Stromal cell of bone marrow (primary cell): Measurements from ENCODE around the gene COPS6.
A peak's percentile ranks its signal among the peaks of the same experiment; 100 is the strongest.

Source experiments
- DNase-seq: peaks from one replicate; pipeline ENCODE4 v3.0.0-alpha.2; 2012; ENCODE audit warnings: low read depth

Gene COPS6

GRCh38 chr7:100088621-100089457 is at the start of gene COPS6:
Gene COPS6 (plus strand): TSS chr7:100088969. CDS start chr7:100088991, 22 bp downstream.
- DNase-seq, result peak; percentile 52

DNA sequence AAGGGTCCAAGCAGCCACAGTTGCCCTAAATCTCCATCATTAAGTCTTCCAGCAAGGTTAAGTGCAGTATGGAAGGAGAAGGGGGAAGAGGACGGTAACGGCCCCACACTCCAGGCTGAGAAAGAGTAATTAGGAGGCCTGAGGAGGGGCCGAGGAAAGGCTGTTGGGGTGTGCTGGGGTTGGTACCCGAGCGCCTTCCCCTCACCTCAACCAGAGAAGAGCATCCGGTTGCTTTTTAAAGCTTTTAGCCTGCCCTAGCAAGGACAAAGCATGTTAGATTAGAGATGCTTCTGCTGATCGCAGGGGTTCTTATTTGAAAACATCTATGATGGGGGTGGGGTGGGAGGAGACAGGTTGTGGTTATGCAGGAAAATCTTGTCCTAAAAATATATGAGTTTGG is 48.2 kb upstream of the COPS6 start:
- DNase-seq, result no peak

DNA sequence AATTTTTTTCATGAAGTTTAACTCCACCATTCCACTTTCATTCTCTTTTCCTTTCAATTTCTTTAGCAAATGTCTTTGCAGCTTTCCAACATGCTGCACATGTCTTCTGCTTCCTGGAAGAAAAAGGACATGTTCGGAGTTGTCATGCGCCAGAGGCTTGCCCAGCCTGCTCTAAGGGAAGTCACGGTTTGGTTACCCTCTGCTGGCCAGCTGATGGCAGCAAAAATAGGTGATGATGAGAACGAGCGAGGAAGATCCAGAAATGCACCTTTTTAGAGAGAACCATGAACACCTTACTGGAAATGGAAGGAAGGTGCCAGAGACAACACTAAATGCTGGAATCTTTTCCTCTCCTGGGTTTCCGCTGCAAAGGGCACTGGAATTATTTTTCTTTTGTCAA is 44.1 kb upstream of the COPS6 start:
- DNase-seq, result no peak

DNA sequence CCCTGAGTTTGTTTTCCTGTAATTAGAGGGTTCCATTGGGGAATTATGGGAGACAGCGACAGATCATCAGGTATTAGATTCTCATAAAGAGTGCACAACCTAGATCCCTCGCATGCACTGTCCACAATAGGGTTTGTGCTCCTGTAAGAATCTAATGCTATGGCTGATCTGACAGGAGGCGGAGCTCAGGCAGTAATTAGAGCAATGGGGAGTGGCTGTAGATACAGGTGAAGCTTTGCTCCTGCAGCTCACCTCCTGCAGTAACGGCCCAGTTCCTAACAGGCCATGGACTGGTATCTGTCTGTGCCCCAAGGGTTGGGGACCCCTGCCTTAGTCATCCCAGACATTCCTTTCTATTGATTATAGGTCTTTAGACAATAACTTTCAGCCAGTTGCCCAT is 40.1 kb upstream of the COPS6 start:
- no peak for DNase-seq

GRCh38 chr7:100049441-100050291 is 39.1 kb upstream of the COPS6 start, which contains the start of gene ZSCAN21:
Gene ZSCAN21 (plus strand): TSS chr7:100049774. CDS start chr7:100057007, 7,233 bp downstream.
- DNase-seq, result peak; percentile 78

DNA sequence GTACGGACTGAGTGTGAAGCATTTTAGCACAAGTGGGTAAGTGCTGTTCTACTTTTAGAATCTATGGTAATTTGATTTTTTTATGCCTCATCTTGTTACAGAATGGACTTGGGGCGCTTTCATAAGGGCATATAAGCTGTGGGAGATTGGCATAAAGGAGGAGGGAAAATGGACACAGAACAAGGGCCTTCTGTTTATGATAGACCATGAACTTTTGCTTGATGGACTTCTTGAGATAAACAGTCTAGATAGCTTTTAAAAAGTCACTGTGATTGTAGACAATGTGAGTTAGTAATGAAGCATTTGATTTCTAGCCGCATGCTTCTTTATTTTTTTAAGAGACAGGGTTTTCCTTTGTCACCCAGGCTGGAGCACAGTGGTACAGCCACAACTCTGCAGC is 37.2 kb upstream of the COPS6 start:
- DNase-seq, result no peak

DNA sequence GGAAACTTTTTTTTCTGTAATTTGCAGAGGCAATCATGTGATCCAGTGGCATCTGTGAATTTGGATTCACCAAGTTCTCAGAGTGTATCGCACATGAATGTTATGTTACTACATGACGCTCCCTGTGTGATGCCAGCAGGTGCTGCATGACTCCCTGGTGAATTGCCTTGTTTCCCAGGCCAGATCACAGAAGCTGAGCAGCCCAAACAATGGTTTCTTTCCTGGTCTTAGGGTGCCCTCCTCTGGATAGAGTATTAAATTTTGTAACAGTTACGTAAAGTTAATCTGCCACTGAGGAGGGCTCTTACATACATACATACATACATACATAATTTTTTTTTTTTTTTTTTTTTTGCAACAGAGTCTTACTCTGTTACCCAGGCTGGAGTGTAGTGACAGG is 35.6 kb upstream of the COPS6 start:
- DNase-seq, result no peak

DNA sequence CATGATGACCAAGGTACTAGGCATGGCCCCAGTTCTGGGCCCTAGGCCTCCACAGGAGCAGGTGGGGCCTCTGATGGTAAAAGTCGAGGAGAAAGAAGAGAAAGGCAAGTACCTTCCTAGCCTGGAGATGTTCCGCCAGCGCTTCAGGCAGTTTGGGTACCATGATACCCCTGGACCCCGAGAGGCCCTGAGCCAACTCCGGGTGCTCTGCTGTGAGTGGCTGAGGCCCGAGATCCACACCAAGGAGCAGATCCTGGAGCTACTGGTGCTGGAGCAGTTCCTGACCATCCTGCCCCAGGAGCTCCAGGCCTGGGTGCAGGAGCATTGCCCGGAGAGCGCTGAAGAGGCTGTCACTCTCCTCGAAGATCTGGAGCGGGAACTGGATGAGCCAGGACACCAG is 31.8 kb upstream of the COPS6 start:
- no peak for DNase-seq

DNA sequence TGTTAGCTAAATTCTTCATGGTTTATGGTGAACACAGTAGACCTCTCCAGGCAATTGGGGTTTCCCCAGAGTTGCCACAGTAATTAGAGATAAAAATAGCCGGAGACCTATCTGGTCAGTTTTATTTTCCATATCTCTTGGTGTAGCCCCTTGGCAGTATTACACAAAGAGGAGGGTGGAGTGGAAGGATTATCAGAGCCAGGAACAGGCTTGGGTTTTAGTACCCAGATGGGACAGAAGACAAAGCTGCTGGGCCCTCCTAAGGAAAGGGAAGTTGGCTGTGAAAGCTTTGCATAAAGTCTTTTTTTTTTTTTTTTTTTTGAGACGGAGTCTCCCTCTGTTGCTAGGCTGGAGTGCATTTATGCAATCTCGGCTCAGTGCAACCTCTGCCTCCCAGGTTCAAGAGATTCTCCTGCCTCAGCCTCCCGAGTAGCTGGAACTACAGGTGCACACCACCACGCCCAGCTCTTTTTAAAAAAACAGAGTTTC is 29.5 kb upstream of the COPS6 start:
- DNase-seq, result no peak

DNA sequence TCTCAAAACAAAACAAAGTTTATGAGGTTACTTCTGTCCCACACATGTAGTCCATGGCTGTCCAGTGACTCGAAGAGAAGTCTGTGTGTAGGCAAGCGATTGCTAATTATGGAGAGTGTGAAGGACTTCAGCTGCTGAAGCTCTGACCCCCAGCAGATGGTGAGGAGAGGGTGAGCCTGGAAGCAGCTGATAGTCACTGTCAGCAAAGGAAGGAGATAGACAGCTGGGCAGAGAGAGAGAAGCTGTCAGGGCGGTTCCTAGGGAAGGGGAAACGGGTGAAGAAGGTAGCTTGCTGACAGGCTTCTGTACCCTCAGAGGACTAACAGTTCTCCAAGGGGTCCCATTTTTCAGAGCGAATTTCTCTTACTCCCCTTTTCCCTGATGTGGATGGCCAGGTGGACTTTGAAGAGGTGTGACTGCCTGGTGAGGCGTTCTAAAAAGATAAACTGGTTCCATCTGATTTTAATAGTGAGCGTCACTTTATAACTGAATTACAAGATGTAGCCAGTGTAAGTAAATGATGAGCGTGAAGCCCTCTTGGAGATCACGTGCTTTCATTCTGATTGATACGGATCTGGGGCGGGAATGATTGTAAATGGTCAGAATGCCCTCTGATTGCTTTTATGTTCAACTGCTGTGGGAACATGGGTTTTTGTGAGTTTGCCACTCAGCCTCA is 27.1 kb upstream of the COPS6 start:
- DNase-seq, result no peak

DNA sequence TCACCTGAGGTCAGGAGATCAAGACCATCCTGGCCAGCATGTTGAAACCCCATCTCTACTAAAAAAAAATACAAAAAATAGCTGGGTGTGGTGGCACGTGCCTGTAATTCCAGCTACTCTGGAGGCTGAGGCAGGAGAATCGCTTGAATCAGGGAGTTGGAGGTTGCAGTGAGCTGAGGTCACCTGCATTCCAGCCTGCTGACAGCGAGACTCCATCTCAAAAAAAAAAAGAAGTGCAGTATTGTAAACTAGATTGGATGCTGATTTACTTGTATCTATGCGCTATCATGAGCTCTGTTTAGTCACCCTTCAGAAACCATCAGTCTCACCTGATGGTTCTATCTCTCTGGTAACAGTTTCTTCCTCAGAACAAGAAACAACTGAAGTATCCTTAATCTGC is 25.4 kb upstream of the COPS6 start:
- no peak for DNase-seq

DNA sequence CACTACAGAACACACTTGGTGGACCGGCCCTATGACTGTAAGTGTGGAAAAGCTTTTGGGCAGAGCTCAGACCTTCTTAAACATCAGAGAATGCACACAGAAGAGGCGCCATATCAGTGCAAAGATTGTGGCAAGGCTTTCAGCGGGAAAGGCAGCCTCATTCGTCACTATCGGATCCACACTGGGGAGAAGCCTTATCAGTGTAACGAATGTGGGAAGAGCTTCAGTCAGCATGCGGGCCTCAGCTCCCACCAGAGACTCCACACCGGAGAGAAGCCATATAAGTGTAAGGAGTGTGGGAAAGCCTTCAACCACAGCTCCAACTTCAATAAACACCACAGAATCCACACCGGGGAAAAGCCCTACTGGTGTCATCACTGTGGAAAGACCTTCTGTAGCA is 24.6 kb upstream of the COPS6 start:
- no peak for DNase-seq

GRCh38 chr7:100065452-100066186 is 23.1 kb upstream of the COPS6 start:
- peak; percentile 67 for DNase-seq

- DNase-seq, result no peak
These were observed 21.8 kb upstream of the COPS6 start for GRCh38 chr7:100066953-100067352.

- no peak for DNase-seq
These were observed 18.8 kb upstream of the COPS6 start for GRCh38 chr7:100069991-100070390.

DNA sequence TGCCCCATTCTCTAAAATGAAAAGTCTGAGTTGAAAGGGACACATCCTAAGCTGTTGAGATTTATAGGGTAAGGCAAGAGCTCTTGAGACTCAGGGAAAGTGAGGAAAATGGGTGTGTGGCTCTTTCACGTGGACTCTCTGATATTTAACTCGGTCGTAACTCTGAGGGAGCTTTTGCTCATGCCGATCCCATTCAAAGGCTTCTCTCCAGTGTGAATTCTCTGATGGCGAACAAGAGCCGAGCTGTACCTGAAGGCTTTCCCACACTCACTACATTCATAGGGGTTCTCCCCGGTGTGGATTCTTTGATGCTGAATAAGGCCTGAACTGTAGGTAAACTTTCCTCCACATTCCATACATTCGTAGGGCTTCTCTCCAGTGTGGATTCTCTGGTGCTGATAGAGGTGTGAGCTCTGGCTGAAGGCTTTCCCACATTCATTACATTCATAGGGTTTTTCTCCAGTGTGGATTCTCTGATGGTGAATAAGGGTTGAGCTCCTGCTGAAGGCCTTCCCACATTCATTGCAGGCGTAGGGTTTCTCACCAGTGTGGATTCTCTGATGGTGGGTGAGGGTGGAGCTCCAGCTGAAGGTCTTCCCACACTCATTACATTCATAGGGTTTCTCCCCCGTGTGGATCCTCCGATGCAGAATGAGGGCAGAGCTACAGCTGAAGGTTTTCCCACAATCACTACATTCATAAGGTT is 17.6 kb upstream of the COPS6 start:
- no peak for DNase-seq

DNA sequence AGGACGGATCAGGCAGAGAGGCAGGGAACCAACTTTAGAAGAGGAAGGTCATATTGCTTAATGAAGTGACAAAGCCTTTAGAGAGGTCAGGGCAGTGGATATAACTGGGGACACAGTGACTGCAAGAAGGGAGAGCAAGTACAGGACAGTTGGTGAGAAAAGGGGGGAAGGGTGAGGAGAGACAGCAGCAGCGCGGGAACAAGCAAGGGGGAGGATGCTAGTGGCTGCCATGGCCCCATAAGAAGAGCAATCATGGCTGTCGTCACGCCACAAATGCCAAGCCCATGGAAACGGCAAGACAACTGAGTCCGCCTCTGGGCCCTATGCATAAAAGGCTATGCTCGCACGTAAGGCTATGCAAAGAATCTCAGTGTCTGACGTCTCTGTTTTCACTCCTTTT is 16.3 kb upstream of the COPS6 start:
- DNase-seq, result no peak

DNA sequence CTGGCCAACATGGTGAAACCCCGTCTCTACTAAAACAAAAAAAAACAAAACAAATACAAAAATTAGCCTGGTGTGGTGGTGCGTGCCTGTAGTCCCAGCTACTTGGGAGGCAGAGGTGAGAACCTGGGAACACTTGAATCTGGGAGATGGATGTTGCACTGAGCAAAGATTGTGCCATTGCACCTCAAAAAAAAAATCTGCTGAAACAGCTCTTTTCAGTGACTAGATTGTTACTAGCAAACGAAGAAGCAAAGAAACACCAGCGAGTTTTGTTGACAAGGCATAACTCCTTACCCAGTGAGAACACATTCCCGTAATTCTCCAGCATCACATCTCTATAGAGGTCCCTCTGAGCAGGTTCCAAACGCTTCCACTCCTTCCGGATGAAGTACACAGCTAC is 13.9 kb upstream of the COPS6 start:
- DNase-seq, result no peak

GRCh38 chr7:100075418-100075817 is 13.4 kb upstream of the COPS6 start:
- no peak for DNase-seq

DNA sequence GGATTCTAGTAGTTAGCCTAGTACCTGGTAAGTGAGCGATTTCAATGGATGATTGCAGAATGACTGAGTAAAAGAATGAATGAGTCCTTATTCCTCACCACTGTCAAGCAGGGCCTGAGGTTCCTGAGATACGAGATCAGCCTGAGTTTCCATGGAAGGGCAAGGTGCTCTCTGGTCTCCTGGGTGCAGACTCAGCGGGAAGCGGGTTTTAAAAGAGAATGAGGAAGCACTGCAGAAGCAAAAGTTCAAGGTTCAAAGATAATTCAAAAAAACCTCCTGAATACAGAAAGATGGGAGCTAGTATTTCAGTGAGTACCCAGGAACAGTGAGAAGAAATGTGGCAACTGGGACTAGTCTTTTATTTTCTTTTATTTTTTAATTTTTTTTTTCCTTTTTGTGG is 11.6 kb upstream of the COPS6 start:
- no peak for DNase-seq

GRCh38 chr7:100079024-100079560 is 9.7 kb upstream of the COPS6 start:
- DNase-seq, result no peak
